Thyroid gland (tissue), 4 donors: ENCODE data around the gene SLC15A1. TPM values are rescaled to one million over a fixed set of nuclear protein-coding genes. Genes with fewer than 3 reads are reported as not detected.

ENCODE experiments used
- DNase-seq, 2 donors: peaks; one replicate each; pipeline ENCODE4 v3.0.0-alpha.2; 2019
- H3K27ac ChIP-seq, 3 donors: fragments of 200-600 bp; sonication (generic); 1 replicate in 2 of 3; 2 replicates in 1 of 3; pipeline ENCODE4 v1.5.1; 2016 to 2019; ENCODE audit warnings: mild to moderate bottlenecking in 1 of 3, moderate library complexity in 1 of 3
- H3K27me3 ChIP-seq: fragments of 200-600 bp; sonication (generic); one replicate; pipeline ENCODE4 v1.5.1; 2019
- H3K36me3 ChIP-seq, 2 donors: fragments of 200-600 bp; sonication (generic); one replicate each; pipeline ENCODE4 v1.5.1; 2016 to 2019
- H3K4me1 ChIP-seq, 2 donors: fragments of 200-600 bp; sonication (generic); one replicate each; pipeline ENCODE4 v1.5.1; 2017 to 2019
- H3K4me3 ChIP-seq, 3 donors: fragments of 200-600 bp; sonication (generic); replicated peaks in 1 of 3; 1 replicate in 2 of 3; 2 replicates in 1 of 3; pipeline ENCODE4 v1.5.1; 2016; ENCODE audit warnings: mild to moderate bottlenecking in 1 of 3
- H3K9me3 ChIP-seq: fragments of 200-600 bp; sonication (generic); one replicate; pipeline ENCODE4 v1.5.1; 2017
- CTCF ChIP-seq, 6 experiments: fragments of 200-600 bp in 3 of 6; fragments of 450-650 bp in 3 of 6; sonication (generic) in 3 of 6; IDR thresholded peaks; one replicate each; pipeline ENCODE4 v1.5.1; 2016 to 2019; ENCODE audit warnings: antibody characterized with exemption in 6 of 6, mild to moderate bottlenecking in 2 of 6, inconsistent platforms in 1 of 6, moderate library complexity in 1 of 6
- POLR2A ChIP-seq, 2 donors: fragments of 450-650 bp; IDR thresholded peaks; one replicate each; pipeline ENCODE4 v1.6.1; 2017; ENCODE audit warnings: antibody characterized with exemption in 2 of 2, mild to moderate bottlenecking in 2 of 2, moderate library complexity in 1 of 2
- WGBS, 2 donors: methylation state at CpG; one replicate each; pipeline ENCODE4 v1.1.5; 2017; 5-methylcytosine and 5-hydroxymethylcytosine counted together
- intact Hi-C: fragments of 100-400 bp; cut with DNase I; formaldehyde crosslinking; loops from one replicate; pipeline ENCODE4 v1.15.1; 2023
- total RNA-seq, 4 donors: library from RNA; depleted of rRNA; stranded (reverse); fragments of >200 nt; gene quantifications; one replicate each; pipeline ENCODE4 v1.2.3, GENCODE V29; 2016

SLC15A1 gene
- total RNA-seq: under 1 TPM in 1 of 4 donors, not detected in 3; 0.33 TPM

- H3K27ac ChIP-seq: no peak within 1 kb of the TSS
- H3K27me3 ChIP-seq: no peaks in the 10 kb centered on the region
- peak within 1 kb of the TSS in 2 of 3 donors; percentile 10 to 34 for H3K4me3 ChIP-seq
- intact Hi-C loops: no loop called here
- H3K36me3 ChIP-seq: no peaks in the 10 kb centered on the region
- no peak for TF ChIP-seq CTCF (IDR thresholded peaks at IDR 0.05)
- no peak for TF ChIP-seq POLR2A (IDR thresholded peaks at IDR 0.05)
- peaks cover 4 to 14% of the 10 kb centered on the region in 2 donors for H3K4me1 ChIP-seq
- peak; percentile 16 to 19 for DNase-seq
- WGBS, 2 donors: 37 to 51% methylated on average over 6 to 8 of the region's 59 CpGs
- no peaks in the 10 kb centered on the region for H3K9me3 ChIP-seq
These were observed at the start of gene SLC15A1 for GRCh38 chr13:98752467-98753290. TSS of gene SLC15A1 (minus strand) at chr13:98752672. CDS start at chr13:98752598, 74 bp downstream.

- H3K36me3 ChIP-seq: peaks cover 30 to 35% of the 10 kb centered on the region in 2 donors
- H3K27ac ChIP-seq: no peak overlapping the region
- TF ChIP-seq POLR2A (IDR thresholded peaks at IDR 0.05) (no peak), CTCF (IDR thresholded peaks at IDR 0.05) (no peak)
- no peak overlapping the region for H3K4me3 ChIP-seq
- intact Hi-C loops: no loop called here
- peaks cover 7 to 11% of the 10 kb centered on the region in 2 donors for H3K4me1 ChIP-seq
- H3K9me3 ChIP-seq: no peaks in the 10 kb centered on the region
- DNase-seq: peak in 1 of 2 donors; percentile 12
- no peaks in the 10 kb centered on the region for H3K27me3 ChIP-seq
- 82 to 87% methylated on average over 10 of the region's 10 CpGs for WGBS, 2 donors
These were observed 49.4 kb upstream of the SLC15A1 start for GRCh38 chr13:98801626-98802418.

GRCh38 chr13:98800078-98800477, 47.6 kb upstream of the SLC15A1 start:
- Histone ChIP-seq H3K27me3 (no peaks in the 10 kb centered on the region), H3K4me3 (no peak overlapping the region), H3K36me3 (peaks cover 20 to 33% of the 10 kb centered on the region in 2 donors), H3K4me1 (peaks cover 7 to 11% of the 10 kb centered on the region in 2 donors), H3K9me3 (no peaks in the 10 kb centered on the region), H3K27ac (no peak overlapping the region)
- intact Hi-C loops: no loop called here
- TF ChIP-seq POLR2A (IDR thresholded peaks at IDR 0.05) (no peak), CTCF (IDR thresholded peaks at IDR 0.05) (no peak)
- 93% methylated on average over 14 of the region's 14 CpGs for WGBS, 2 donors
- DNase-seq: no peak

DNA sequence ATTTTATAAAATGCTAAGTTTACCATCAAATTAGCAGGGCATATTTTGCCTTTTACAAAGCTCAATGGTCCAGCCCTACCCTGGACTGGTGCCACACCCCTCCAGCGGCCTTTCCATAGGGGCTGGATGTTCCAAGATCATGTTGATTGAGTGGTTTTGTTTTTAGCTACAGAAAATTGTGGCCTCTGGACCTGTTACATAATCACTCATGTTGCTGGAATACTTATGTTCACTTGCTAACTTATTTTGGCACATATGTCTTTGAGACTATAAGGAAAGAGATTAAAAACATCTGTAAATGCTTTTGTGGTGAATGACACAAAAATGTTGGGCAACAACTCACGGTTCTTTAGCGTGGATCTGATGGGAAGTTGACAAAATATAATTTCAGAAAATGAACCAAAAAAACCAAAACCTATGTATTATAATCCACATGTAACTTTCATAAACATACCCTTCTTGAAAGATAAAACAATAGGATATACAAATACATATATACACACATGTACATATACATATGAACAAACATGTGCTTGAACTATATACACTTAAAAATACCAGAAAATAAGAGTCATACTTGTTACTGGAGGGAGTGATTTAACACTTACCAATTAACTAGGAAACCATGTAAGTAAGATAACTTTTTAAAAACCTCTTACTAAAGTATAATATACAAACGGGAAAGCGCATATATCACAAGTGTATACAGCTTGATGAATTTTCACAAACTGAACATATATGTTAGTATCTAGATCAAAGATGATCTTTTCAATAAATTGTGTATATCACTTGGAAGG, 46.6 kb upstream of the SLC15A1 start:
- Histone ChIP-seq H3K36me3 (peaks cover 21 to 33% of the 10 kb centered on the region in 2 donors), H3K4me3 (no peak overlapping the region), H3K4me1 (peaks cover 7 to 11% of the 10 kb centered on the region in 2 donors), H3K27ac (no peak overlapping the region), H3K27me3 (no peaks in the 10 kb centered on the region), H3K9me3 (no peaks in the 10 kb centered on the region)
- 87 to 91% methylated on average over 5 of the region's 5 CpGs for WGBS, 2 donors
- no peak for DNase-seq
- TF ChIP-seq CTCF (IDR thresholded peaks at IDR 0.05): no peak
- no peak for TF ChIP-seq POLR2A (IDR thresholded peaks at IDR 0.05)
- intact Hi-C loops: no loop called here
